H1 (cell line): ENCODE results near the gene SSX5. TPM values are rescaled to one million over a fixed set of nuclear protein-coding genes. Genes with fewer than 3 reads are reported as not detected.
"Not testable (repeated sequence)": the region's sequence is repeated elsewhere in the genome, so short reads cannot be mapped to it uniquely, and the experiment has no call there.

Experiments
- CTCF ChIA-PET: fragments of 300-600 bp; sonication (Branson Sonifier 250); formaldehyde crosslinking; loops from one replicate; lab custom pipeline; 2021; ENCODE audit not compliant: partially characterized antibody; lab: Charles Lee
- POLR2A ChIA-PET: fragments of 300-600 bp; sonication (Branson Sonifier 250); formaldehyde crosslinking; loops from one replicate; lab custom pipeline; 2021; ENCODE audit warnings: inconsistent platforms; ENCODE audit not compliant: partially characterized antibody; lab: Charles Lee
- DNase-seq, 2 experiments: peaks; one replicate each; pipeline versions ENCODE4 v3.0.0 to v3.0.0-alpha.2; 2010 to 2022; ENCODE audit warnings: low spot score in 2 of 2, low read depth in 1 of 2, mixed read lengths in 1 of 2
- FAIRE-seq: peaks from 2 replicates; lab custom pipeline; 2011; peaks lifted over from hg19 to GRCh38; lab: Jason Lieb, UNC
- H2AFZ ChIP-seq: 2 replicates; pipeline ENCODE4 v1.8.1; 2012; ENCODE audit warnings: low read length, inconsistent platforms
- H2AK5ac ChIP-seq: 2 replicates; pipeline ENCODE4 v1.6.1; 2013; ENCODE audit warnings: low read depth, low read length
- H2BK120ac ChIP-seq: replicated peaks from 2 replicates; pipeline ENCODE3; 2013; ENCODE audit warnings: low read depth, low read length, inconsistent platforms
- H2BK12ac ChIP-seq: 2 replicates; pipeline ENCODE4 v1.6.1; 2013; ENCODE audit warnings: low read depth, low read length
- H2BK15ac ChIP-seq: 2 replicates; pipeline ENCODE4 v1.6.1; 2013; ENCODE audit warnings: low read length
- H2BK20ac ChIP-seq: 2 replicates; pipeline ENCODE4 v1.6.1; 2013; ENCODE audit warnings: low read length
- H2BK5ac ChIP-seq: 2 replicates; pipeline ENCODE4 v1.6.1; 2013; ENCODE audit warnings: low read depth, low read length
- H3K14ac ChIP-seq: 2 replicates; pipeline ENCODE4 v1.6.1; 2013; ENCODE audit warnings: inconsistent platforms; ENCODE audit not compliant: insufficient read length
- H3K18ac ChIP-seq: 2 replicates; pipeline ENCODE4 v1.6.1; 2013; ENCODE audit warnings: low read length; ENCODE audit errors: extremely low read depth
- H3K23ac ChIP-seq: 2 replicates; pipeline ENCODE4 v1.6.1; 2013; ENCODE audit warnings: inconsistent platforms; ENCODE audit not compliant: insufficient read length
- H3K23me2 ChIP-seq: 2 replicates; pipeline ENCODE4 v1.6.1; 2013; ENCODE audit warnings: low read depth, low read length
- H3K27ac ChIP-seq: 2 replicates; pipeline ENCODE4 v1.6.1; 2011; ENCODE audit warnings: low read depth, low read length, inconsistent platforms
- H3K27me3 ChIP-seq, 4 experiments: replicated peaks in 1 of 4; 1 replicate in 1 of 4; 2 replicates in 3 of 4; pipeline versions ENCODE4 v1.6.1 to v1.8.1; 2011 to 2013; ENCODE audit warnings: low read length in 3 of 4, mild to moderate bottlenecking in 3 of 4, inconsistent platforms in 2 of 4, mixed read lengths in 2 of 4, moderate library complexity in 1 of 4; ENCODE audit not compliant: control insufficient read depth in 3 of 4, insufficient read depth in 3 of 4; ENCODE audit errors: extremely low read depth in 1 of 4
- H3K36me3 ChIP-seq, 4 experiments: 2 replicates each; pipeline versions ENCODE4 v1.6.1 to v1.8.1; 2011 to 2013; ENCODE audit warnings: mild to moderate bottlenecking in 4 of 4, low read length in 3 of 4, moderate library complexity in 2 of 4, control low read depth in 1 of 4, inconsistent platforms in 1 of 4; ENCODE audit not compliant: insufficient read depth in 4 of 4, control insufficient read depth in 2 of 4
- H3K4ac ChIP-seq: replicated peaks from 2 replicates; pipeline ENCODE3; 2013; ENCODE audit warnings: low read length, low read depth, mixed read lengths, inconsistent platforms; ENCODE audit not compliant: insufficient read length
- H3K4me1 ChIP-seq, 4 experiments: replicated peaks in 1 of 4; 1 replicate in 1 of 4; 2 replicates in 3 of 4; pipeline versions ENCODE4 v1.6.1 to v1.8.1; 2011 to 2013; ENCODE audit warnings: low read length in 3 of 4, inconsistent platforms in 2 of 4, mixed read lengths in 1 of 4; ENCODE audit not compliant: insufficient read depth in 4 of 4, control insufficient read depth in 3 of 4
- H3K4me2 ChIP-seq, 2 experiments: 2 replicates each; pipeline versions ENCODE4 v1.6.1 to v1.8.1; 2011 to 2013; ENCODE audit warnings: low read depth in 2 of 2, low read length in 2 of 2, control low read depth in 1 of 2, inconsistent platforms in 1 of 2, mild to moderate bottlenecking in 1 of 2; ENCODE audit not compliant: insufficient read depth in 1 of 2
- H3K4me3 ChIP-seq, 4 experiments: fragments of 200-600, 300-600 bp in 1 of 4; sonication (generic), shearing (Covaris generic), sonication (Bioruptor Twin) in 1 of 4; 2 replicates each; pipeline versions ENCODE4 v1.5.1 to v1.8.1; 2011 to 2016; ENCODE audit warnings: low read length in 4 of 4, low read depth in 3 of 4, control low read depth in 2 of 4, inconsistent platforms in 2 of 4, mild to moderate bottlenecking in 2 of 4, mixed read lengths in 1 of 4, moderate library complexity in 1 of 4; ENCODE audit not compliant: insufficient read depth in 2 of 4; ENCODE audit errors: extremely low read depth in 1 of 4
- H3K56ac ChIP-seq: replicated peaks from 2 replicates; pipeline ENCODE3; 2013; ENCODE audit warnings: low read depth, mild to moderate bottlenecking, mixed read lengths, low read length, inconsistent platforms; ENCODE audit not compliant: insufficient read length
- H3K79me1 ChIP-seq: 2 replicates; pipeline ENCODE4 v1.6.1; 2013; ENCODE audit warnings: low read depth, low read length, control low read depth
- H3K79me2 ChIP-seq, 2 experiments: 2 replicates each; pipeline versions ENCODE4 v1.6.1 to v1.8.1; 2012 to 2013; ENCODE audit warnings: low read length in 2 of 2, mild to moderate bottlenecking in 2 of 2, inconsistent platforms in 1 of 2; ENCODE audit not compliant: insufficient read depth in 2 of 2, control insufficient read depth in 1 of 2
- H3K9ac ChIP-seq, 4 experiments: replicated peaks in 1 of 4; 1 replicate in 1 of 4; 2 replicates in 3 of 4; pipeline versions ENCODE4 v1.6.1 to v1.8.1; 2011 to 2013; ENCODE audit warnings: low read depth in 3 of 4, low read length in 3 of 4, control low read depth in 2 of 4, mild to moderate bottlenecking in 2 of 4, moderate library complexity in 2 of 4, inconsistent platforms in 1 of 4; ENCODE audit errors: extremely low read depth in 1 of 4
- H3K9me3 ChIP-seq, 2 experiments: 2 replicates each; pipeline versions ENCODE4 v1.6.1 to v1.8.1; 2012 to 2013; ENCODE audit warnings: mild to moderate bottlenecking in 2 of 2, moderate library complexity in 2 of 2, control low read depth in 1 of 2, inconsistent platforms in 1 of 2, low read depth in 1 of 2, low read length in 1 of 2, mixed read lengths in 1 of 2; ENCODE audit not compliant: insufficient read depth in 2 of 2
- H4K20me1 ChIP-seq, 2 experiments: replicated peaks in 1 of 2; 2 replicates each; pipeline versions ENCODE3 to v1.8.1; 2011 to 2013; ENCODE audit warnings: inconsistent platforms in 2 of 2, low read length in 2 of 2, mild to moderate bottlenecking in 1 of 2; ENCODE audit not compliant: insufficient read depth in 2 of 2, control insufficient read depth in 1 of 2
- H4K5ac ChIP-seq: 2 replicates; pipeline ENCODE4 v1.6.1; 2013; ENCODE audit warnings: low read length, low read depth, mixed read lengths, inconsistent platforms; ENCODE audit not compliant: insufficient read length
- H4K8ac ChIP-seq: 2 replicates; pipeline ENCODE4 v1.8.0; 2013; ENCODE audit warnings: mild to moderate bottlenecking, moderate library complexity, low read length, inconsistent platforms; ENCODE audit not compliant: insufficient read depth; ENCODE audit errors: extremely low read depth
- H4K91ac ChIP-seq: replicated peaks from 2 replicates; pipeline ENCODE3; 2013; ENCODE audit warnings: low read length, mixed read lengths, inconsistent platforms; ENCODE audit not compliant: insufficient read length
- WGBS, 2 experiments: shearing (Covaris generic) in 1 of 2; methylation state at CpG; one replicate each; pipeline versions ENCODE4 v1.1.6 to v1.1.7; 2013 to 2015; ENCODE audit warnings: low lambda C conversion rate in 2 of 2, mixed read lengths in 2 of 2, inconsistent platforms in 1 of 2, low coverage in 1 of 2, missing lambda C conversion rate in 1 of 2; ENCODE audit not compliant: insufficient replicate concordance in 2 of 2, insufficient coverage in 1 of 2, insufficient read length in 1 of 2; ENCODE audit errors: extremely low coverage in 1 of 2, missing lambda C conversion rate in 1 of 2; 5-methylcytosine and 5-hydroxymethylcytosine counted together
- polyA plus RNA-seq, 7 experiments: library from polyadenylated mRNA; depleted of rRNA in 3 of 7; stranded (reverse) in 5 of 7; unstranded in 2 of 7; fragments of >200 nt in 5 of 7; fragments of 200-250 nt in 2 of 7; gene quantifications; 1 replicate in 5 of 7; 2 replicates in 1 of 7; 4 replicates in 1 of 7; pipeline versions ENCODE4 v1.2.1 to v1.2.3, GENCODE V29; 2011 to 2013; ENCODE audit warnings: missing spikeins in 2 of 7, mixed read lengths in 2 of 7
- total RNA-seq: library from RNA; stranded (reverse); fragmentation: NEBNext Ultra II Directional; extraction: Animal tissue kit (Norgen Biotek cat#: 25700); gene quantifications from 2 replicates; pipeline ENCODE4 v1.2.1, GENCODE V29; 2021

SSX5 gene
- total and polyA plus RNA-seq, 2 of the 8 experiments (the other 6 are each of a cell fraction or from before 2014, with no cell fraction given), result not detected

GRCh38 chrX:48142697-48143096 is 53.9 kb downstream of the SSX5 start:
- H3K79me2 ChIP-seq, H3K4ac ChIP-seq: not testable (repeated sequence)

GRCh38 chrX:48141810-48142508 is 54.6 kb downstream of the SSX5 start:
- H2BK15ac ChIP-seq, H3K36me3 ChIP-seq, H3K56ac ChIP-seq, H4K8ac ChIP-seq, H3K79me1 ChIP-seq, H3K23me2 ChIP-seq, H3K18ac ChIP-seq, CTCF ChIA-PET, H3K14ac ChIP-seq, H4K5ac ChIP-seq, H3K9ac ChIP-seq, H4K91ac ChIP-seq, H2BK12ac ChIP-seq, H3K4me3 ChIP-seq, H4K20me1 ChIP-seq, POLR2A ChIA-PET, H2BK120ac ChIP-seq, H3K79me2 ChIP-seq, H2AFZ ChIP-seq, DNase-seq, H3K23ac ChIP-seq, H2BK20ac ChIP-seq, H2AK5ac ChIP-seq, H3K27ac ChIP-seq, H3K9me3 ChIP-seq, H2BK5ac ChIP-seq, H3K4ac ChIP-seq, H3K27me3 ChIP-seq, H3K4me1 ChIP-seq, H3K4me2 ChIP-seq: not testable (repeated sequence)
- peak; percentile 79 for FAIRE-seq
- no CpG with 5 or more reads among the region's 2 CpGs for WGBS, 2 experiments

More at GRCh38 chrX:48142697-48143096, 53.9 kb downstream of the SSX5 start:
- H4K91ac ChIP-seq, DNase-seq, H2BK120ac ChIP-seq, H3K4me3 ChIP-seq, H2AK5ac ChIP-seq, H3K27ac ChIP-seq, H4K20me1 ChIP-seq, H3K14ac ChIP-seq, H4K5ac ChIP-seq, H3K79me1 ChIP-seq, H2BK15ac ChIP-seq, H3K9me3 ChIP-seq, CTCF ChIA-PET, H2BK20ac ChIP-seq, H3K27me3 ChIP-seq, POLR2A ChIA-PET, H2BK12ac ChIP-seq, H3K56ac ChIP-seq, H3K23me2 ChIP-seq, H3K9ac ChIP-seq, H3K36me3 ChIP-seq, H4K8ac ChIP-seq, H3K4me1 ChIP-seq, H3K18ac ChIP-seq, H2AFZ ChIP-seq, H2BK5ac ChIP-seq, H3K4me2 ChIP-seq, H3K23ac ChIP-seq: not testable (repeated sequence)
- peak; percentile 84 for FAIRE-seq
- 75% methylated on average over 6 of the region's 11 CpGs; no CpG with 5 or more reads in 1 of the 2 experiments for WGBS, 2 experiments
